ENCODE results near the gene NFATC2. TPM values are rescaled to one million over a fixed set of nuclear protein-coding genes. Genes with fewer than 3 reads are reported as not detected.

NFATC2 gene
- 0.26 and 0.37 TPM in 2 replicates for total RNA-seq

DNA sequence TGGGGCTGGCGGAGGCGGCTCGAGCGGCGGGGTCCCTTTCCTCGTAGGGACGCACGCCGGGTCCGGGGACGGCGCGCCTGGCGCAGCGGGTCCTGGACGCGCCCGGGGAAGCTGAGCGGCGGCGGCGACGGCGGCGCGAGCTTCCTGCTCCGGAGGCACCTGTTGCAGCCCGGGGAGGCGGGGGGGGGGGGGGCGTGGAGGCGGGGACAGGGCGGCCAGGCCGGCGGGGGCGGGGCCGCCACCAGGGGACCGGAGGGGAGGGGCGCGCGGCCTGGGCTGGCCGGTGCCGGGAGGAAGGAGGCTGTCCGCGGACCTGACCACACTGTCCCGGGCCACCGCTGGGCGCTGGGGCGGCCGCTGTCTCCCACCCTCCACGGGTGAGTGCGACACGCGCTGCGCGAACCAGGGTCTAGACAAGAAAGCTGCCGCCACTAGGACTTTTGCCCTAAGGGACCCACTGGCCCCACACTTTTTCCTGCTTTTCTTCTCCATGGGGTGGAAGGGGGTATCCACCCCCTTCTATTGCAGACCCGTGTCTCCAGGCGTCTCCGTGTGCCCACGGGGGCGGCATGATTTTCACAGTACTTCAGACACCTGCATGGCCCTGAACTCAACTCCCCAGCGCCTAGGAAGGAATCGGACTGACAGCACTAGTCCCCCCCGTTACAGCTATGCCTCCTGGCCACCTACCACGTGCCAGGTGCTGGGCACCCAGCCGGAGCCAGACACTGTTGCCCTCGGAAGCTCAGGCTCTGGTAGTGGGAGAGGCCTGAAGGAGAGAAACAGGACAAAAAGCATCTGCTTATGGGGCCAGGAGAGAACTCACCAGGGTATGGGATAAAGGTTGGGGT lies at the start of gene NFATC2:
Gene NFATC2 (minus strand): TSS at position 149 of the 851 bp plus-strand sequence. CDS start 220 bp downstream, outside the sequence.

Other genes with a start within 250 kb of the NFATC2 start
- 41.7 and 49.0 TPM in 2 replicates for gene ATP9A, start 225.7 kb upstream of the NFATC2 start, total RNA-seq

Measured in aortic smooth muscle cell (primary cell).